ENCODE measurements around the gene RIPK4.

DNA sequence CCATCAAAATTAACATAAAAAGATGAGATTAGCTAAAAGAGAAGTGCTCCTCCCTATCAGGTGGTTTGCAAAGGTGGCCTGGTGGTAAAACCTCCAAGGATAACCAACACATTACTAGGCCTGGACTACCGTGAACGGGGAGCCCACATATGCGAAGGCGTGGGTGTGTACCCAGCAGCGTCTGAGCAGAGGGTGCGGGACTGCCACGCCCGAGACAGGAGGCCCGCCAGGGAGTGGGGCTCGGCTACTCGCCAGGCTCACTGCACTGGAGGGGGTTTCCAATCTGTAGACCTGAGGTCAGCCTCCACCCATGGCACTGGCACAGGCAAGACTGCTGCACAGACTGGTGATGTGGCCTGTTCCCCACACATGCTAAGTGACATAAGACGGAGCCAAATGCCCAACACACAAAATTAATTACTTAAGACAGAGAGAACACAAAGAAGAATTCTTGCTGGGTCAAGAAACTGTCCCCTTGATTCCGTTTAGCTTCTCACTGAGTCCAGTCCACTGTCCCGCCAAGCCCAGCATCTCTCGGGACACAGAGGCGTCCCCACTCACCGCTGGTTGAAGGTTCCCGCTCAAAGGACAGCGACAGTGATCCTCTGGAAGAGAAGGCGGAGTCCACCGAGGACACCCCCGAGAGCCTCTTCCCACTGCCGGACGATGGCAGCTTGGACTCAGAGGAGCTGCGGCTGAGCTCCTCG is 23.4 kb downstream of the RIPK4 start:
- TF ChIP-seq EP300 (IDR thresholded peaks at IDR 0.05): no peak
- TF ChIP-seq, protein P1, sequence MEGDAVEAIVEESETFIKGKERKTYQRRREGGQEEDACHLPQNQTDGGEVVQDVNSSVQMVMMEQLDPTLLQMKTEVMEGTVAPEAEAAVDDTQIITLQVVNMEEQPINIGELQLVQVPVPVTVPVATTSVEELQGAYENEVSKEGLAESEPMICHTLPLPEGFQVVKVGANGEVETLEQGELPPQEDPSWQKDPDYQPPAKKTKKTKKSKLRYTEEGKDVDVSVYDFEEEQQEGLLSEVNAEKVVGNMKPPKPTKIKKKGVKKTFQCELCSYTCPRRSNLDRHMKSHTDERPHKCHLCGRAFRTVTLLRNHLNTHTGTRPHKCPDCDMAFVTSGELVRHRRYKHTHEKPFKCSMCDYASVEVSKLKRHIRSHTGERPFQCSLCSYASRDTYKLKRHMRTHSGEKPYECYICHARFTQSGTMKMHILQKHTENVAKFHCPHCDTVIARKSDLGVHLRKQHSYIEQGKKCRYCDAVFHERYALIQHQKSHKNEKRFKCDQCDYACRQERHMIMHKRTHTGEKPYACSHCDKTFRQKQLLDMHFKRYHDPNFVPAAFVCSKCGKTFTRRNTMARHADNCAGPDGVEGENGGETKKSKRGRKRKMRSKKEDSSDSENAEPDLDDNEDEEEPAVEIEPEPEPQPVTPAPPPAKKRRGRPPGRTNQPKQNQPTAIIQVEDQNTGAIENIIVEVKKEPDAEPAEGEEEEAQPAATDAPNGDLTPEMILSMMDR (IDR thresholded peaks at IDR 0.05): no peak
- TF ChIP-seq POLR2AphosphoS5 (IDR thresholded peaks at IDR 0.05): no peak
- no peak for TF ChIP-seq POLR2A (IDR thresholded peaks at IDR 0.05; ENCODE audit: low read depth)

Data from esophagus muscularis mucosa (tissue), 4 donors.